ENCODE data around the gene MAP4. TPM values are rescaled to one million over a fixed set of nuclear protein-coding genes. Genes with fewer than 3 reads are reported as not detected.

The MAP4 gene
- total and polyA plus RNA-seq, 3 experiments from 2014 or later: 55.7 to 117 (median 114) TPM

Other genes with a start within 250 kb of the MAP4 start
- gene SMARCC1, start 234.5 kb downstream of the MAP4 start, total RNA-seq: 100 to 1,000 TPM; 100 to 107 TPM
- gene SMARCC1, start 234.5 kb downstream of the MAP4 start, polyA plus RNA-seq: 54.6 TPM
- gene DHX30, start 213.3 kb downstream of the MAP4 start, total RNA-seq: 100 to 1,000 TPM; 117 TPM
- gene DHX30, start 213.3 kb downstream of the MAP4 start, polyA plus RNA-seq: 48.3 TPM
- 10 to 100 TPM; 58.4 to 58.8 TPM for gene CDC25A, start 172.0 kb upstream of the MAP4 start, total RNA-seq
- not detected for gene CDC25A, start 172.0 kb upstream of the MAP4 start, polyA plus RNA-seq
- not detected for gene CAMP, start 207.1 kb upstream of the MAP4 start, total RNA-seq
- not detected for gene CAMP, start 207.1 kb upstream of the MAP4 start, polyA plus RNA-seq
- gene ZNF589, start 224.7 kb upstream of the MAP4 start, total RNA-seq: 10 to 100 TPM; 21.8 to 21.9 TPM
- gene ZNF589, start 224.7 kb upstream of the MAP4 start, polyA plus RNA-seq: 7.3 TPM

Measured in CD8-positive, alpha-beta memory T cell (primary cell).